Cardiac fibroblast (primary cell): Measurements from ENCODE around the gene GMNN.

Experiments used
- DNase-seq, 2 donors: peaks; one replicate each; pipeline versions ENCODE4 v3.0.0 to v3.0.0-alpha.2; 2010; ENCODE audit warnings: low read depth in 2 of 2
- H3K4me3 ChIP-seq, 2 donors: replicated peaks in 1 of 2; 1 replicate in 1 of 2; 2 replicates in 1 of 2; pipeline ENCODE4 v1.5.1; 2011; ENCODE audit warnings: low read depth in 2 of 2, low read length in 2 of 2, mild to moderate bottlenecking in 2 of 2, moderate library complexity in 1 of 2
- TF ChIP-seq, protein P1 (sequence below): IDR thresholded peaks from one replicate; pipeline ENCODE4 v1.5.1; 2011; ENCODE audit warnings: low read depth, mild to moderate bottlenecking, low read length, inconsistent platforms

GMNN gene

DNA sequence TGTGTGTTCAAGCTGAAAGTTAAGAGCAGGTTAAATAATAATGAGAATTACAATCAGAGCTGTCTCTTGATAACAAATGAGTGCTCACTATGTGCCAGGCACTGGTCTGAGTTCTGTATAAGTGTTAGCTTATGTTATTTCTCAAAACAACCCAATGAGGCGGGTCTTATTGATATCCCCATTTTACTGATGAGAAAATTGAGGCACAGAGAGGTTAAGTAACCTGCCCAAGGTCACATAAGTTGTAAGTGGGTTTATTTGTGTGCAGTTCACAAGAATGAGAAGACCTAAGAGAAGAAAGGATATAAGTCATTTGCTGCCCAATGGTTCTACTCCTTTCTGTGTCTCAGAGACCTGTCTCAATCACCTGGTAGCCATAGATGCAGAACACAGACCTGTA, 58.1 kb downstream of the GMNN start:
- DNase-seq: no peak
- H3K4me3 ChIP-seq: no peak overlapping the region
- TF ChIP-seq, protein P1, sequence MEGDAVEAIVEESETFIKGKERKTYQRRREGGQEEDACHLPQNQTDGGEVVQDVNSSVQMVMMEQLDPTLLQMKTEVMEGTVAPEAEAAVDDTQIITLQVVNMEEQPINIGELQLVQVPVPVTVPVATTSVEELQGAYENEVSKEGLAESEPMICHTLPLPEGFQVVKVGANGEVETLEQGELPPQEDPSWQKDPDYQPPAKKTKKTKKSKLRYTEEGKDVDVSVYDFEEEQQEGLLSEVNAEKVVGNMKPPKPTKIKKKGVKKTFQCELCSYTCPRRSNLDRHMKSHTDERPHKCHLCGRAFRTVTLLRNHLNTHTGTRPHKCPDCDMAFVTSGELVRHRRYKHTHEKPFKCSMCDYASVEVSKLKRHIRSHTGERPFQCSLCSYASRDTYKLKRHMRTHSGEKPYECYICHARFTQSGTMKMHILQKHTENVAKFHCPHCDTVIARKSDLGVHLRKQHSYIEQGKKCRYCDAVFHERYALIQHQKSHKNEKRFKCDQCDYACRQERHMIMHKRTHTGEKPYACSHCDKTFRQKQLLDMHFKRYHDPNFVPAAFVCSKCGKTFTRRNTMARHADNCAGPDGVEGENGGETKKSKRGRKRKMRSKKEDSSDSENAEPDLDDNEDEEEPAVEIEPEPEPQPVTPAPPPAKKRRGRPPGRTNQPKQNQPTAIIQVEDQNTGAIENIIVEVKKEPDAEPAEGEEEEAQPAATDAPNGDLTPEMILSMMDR: no peak

DNA sequence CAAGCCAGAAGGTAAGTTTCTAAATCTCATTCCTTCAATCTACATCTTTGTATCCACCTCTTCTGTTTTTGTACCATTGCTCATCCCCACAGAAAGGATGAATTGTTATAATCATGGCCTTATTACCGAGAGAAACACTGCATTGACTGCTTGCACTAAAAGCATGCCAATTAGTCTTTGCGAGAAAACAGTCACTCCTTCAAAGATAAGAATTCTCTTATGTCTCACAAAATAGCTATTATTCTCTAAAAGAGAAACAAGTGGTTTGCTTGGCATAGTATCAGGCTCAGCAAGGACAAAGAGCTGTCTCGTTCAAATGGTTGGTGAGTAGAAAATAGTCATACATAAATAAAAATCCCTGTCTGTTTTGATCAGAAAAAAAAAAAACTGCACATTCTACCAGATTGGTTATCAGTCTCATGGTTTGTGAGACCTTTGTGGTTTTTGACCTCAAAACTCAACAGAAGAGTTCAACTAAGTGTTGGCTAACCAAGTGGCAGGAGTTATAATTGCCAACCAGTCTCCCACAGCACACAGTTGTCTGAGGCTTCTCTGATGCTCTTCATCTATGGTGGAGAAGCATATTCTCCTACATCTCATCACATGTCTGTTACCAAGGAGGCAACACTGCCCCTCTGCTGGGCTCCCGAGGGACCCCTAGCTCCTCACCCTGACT, 59.1 kb downstream of the GMNN start:
- TF ChIP-seq, protein P1: no peak

More for the DNA sequence above, 59.1 kb downstream of the GMNN start:
- no peak overlapping the region for H3K4me3 ChIP-seq
- no peak for DNase-seq
